ENCODE data around the gene FAM117A. TPM values are rescaled to one million over a fixed set of nuclear protein-coding genes. Genes with fewer than 3 reads are reported as not detected.

Gene FAM117A
- total RNA-seq, 6 donors from 2014 or later, result 15.1 to 22.0 (median 18.2) TPM

DNA sequence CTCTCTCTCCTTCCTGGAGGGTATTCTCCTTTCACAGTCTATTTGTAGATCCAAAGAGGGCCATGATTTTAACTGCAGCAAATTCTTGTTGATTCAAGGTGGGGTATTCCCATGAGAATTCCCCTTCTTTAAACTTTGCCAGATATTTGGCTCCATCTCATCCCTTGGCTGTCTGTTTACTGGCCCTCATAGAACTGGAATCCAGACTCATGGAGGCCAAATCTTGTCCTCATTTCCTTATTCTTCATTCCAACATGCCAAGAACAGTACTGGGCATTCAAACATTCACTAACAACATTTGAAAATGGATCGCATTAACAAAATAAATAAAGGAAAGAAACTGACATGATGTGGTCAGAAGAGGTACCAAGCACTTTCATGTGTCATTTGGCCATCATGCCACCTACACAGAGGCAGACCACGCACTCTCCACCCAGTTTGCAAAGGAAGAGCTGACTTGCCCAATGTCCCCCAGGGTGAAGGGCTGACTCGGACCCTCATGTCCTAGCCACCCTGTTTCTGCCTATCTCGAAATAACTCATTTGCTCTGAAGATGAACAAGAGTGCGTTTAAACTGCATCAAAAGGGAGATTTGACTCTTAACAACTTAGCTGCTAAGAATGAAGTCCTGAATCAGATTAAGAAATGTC is 33.0 kb downstream of the FAM117A start:
- TF ChIP-seq EP300 (IDR thresholded peaks at IDR 0.05) (no peak), POLR2AphosphoS5 (IDR thresholded peaks at IDR 0.05) (no peak), POLR2A (IDR thresholded peaks at IDR 0.05) (no peak)
- TF ChIP-seq, protein P1, sequence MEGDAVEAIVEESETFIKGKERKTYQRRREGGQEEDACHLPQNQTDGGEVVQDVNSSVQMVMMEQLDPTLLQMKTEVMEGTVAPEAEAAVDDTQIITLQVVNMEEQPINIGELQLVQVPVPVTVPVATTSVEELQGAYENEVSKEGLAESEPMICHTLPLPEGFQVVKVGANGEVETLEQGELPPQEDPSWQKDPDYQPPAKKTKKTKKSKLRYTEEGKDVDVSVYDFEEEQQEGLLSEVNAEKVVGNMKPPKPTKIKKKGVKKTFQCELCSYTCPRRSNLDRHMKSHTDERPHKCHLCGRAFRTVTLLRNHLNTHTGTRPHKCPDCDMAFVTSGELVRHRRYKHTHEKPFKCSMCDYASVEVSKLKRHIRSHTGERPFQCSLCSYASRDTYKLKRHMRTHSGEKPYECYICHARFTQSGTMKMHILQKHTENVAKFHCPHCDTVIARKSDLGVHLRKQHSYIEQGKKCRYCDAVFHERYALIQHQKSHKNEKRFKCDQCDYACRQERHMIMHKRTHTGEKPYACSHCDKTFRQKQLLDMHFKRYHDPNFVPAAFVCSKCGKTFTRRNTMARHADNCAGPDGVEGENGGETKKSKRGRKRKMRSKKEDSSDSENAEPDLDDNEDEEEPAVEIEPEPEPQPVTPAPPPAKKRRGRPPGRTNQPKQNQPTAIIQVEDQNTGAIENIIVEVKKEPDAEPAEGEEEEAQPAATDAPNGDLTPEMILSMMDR (IDR thresholded peaks at IDR 0.05), result no peak
- 79 to 81% methylated on average over 5 of the region's 5 CpGs for WGBS, 2 donors
- Histone ChIP-seq H3K9me3 (no peaks in the 10 kb centered on the region), H3K36me3 (peaks cover 0 to under 1% (median 0%) of the 10 kb centered on the region in 4 donors), H3K4me3 (no peak overlapping the region), H3K27ac (peak overlapping the region in 3 of 4 donors; percentile 2 to 3 (median 2)), H3K4me1 (peaks cover 0 to 18% (median 8%) of the 10 kb centered on the region in 4 donors), H3K27me3 (no peaks in the 10 kb centered on the region)
- DNase-seq, result no peak
- peak in 1 of 2 donors; percentile 10 for ATAC-seq (ENCODE audit: low FRiP score in 2 of 2)

GRCh38 chr17:49730078-49730784 is 33.7 kb downstream of the FAM117A start:
- Histone ChIP-seq H3K36me3 (peaks cover 0 to 6% (median 2%) of the 10 kb centered on the region in 4 donors), H3K4me1 (peaks cover 0 to 18% (median 8%) of the 10 kb centered on the region in 4 donors), H3K27ac (peak overlapping the region in 3 of 4 donors; percentile 2 to 3 (median 2)), H3K27me3 (no peaks in the 10 kb centered on the region), H3K4me3 (no peak overlapping the region), H3K9me3 (no peaks in the 10 kb centered on the region)
- 33 to 43% methylated on average over 1 to 4 of the region's 4 CpGs for WGBS, 2 donors
- DNase-seq (no peak), ATAC-seq (ENCODE audit: low FRiP score in 2 of 2) (peak; percentile 79 to 94)
- TF ChIP-seq POLR2AphosphoS5 (IDR thresholded peaks at IDR 0.05), result peak in 1 of 2 donors; percentile 33
- TF ChIP-seq POLR2A (IDR thresholded peaks at IDR 0.05), result no peak

DNA sequence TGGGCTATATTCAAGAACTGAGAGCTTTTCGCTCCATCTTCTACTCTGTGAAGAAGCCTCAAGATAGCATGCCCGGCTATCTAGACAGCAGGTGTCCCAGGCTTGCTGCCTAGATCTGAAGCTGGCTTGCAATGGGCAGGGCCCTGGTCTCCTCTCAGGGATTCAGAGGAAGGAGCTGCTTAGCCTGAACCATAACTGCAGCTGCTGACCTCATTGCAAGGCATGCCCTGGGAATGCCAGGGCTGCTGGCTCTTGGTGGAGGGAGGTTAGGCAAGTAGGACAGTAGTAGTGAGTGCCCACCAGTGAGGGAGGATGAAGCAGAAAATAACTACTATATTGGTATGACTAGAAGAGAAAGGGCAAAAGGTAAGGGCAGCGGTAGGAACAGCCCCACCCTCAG is 34.9 kb downstream of the FAM117A start:
- Histone ChIP-seq H3K27ac (no peak overlapping the region), H3K4me3 (no peak overlapping the region), H3K36me3 (peaks cover 0 to 7% (median 2%) of the 10 kb centered on the region in 4 donors), H3K9me3 (no peaks in the 10 kb centered on the region), H3K27me3 (no peaks in the 10 kb centered on the region), H3K4me1 (peaks cover 0 to 18% (median 8%) of the 10 kb centered on the region in 4 donors)
- no peak for TF ChIP-seq EP300 (IDR thresholded peaks at IDR 0.05)
- TF ChIP-seq, protein P1 (IDR thresholded peaks at IDR 0.05), result no peak
- no peak for TF ChIP-seq POLR2AphosphoS5 (IDR thresholded peaks at IDR 0.05)
- TF ChIP-seq POLR2A (IDR thresholded peaks at IDR 0.05), result no peak
- WGBS, 2 donors, result 90 to 95% methylated on average over 3 of the region's 3 CpGs
- DNase-seq (no peak), ATAC-seq (ENCODE audit: low FRiP score in 2 of 2) (no peak)

DNA sequence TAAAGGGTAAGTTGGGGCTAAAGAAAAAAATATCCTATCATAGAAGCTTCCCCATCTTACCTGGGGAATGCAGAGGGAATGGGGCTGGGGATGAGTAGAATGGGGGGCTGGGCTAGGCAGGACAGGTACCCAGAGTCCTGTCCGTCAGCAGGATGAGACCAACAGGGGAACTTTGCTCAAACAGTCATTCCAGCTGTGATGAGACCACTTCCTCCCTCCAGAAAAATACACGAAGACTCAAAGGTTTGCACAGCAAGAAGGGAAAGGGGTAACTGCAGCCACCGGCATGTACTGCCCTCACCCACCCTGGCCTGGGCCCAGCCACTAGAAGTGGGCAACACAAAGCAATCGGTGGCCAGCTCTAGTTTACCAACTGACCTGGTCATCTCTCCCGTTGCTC is 35.5 kb downstream of the FAM117A start:
- WGBS, 2 donors, result 65 to 70% methylated on average over 5 of the region's 5 CpGs
- H3K4me1 ChIP-seq, result peaks cover under 1 to 20% (median 11%) of the 10 kb centered on the region in 4 donors
- H3K36me3 ChIP-seq, result peaks cover 0 to 7% (median 2%) of the 10 kb centered on the region in 4 donors
- ATAC-seq (ENCODE audit: low FRiP score in 2 of 2), result no peak
- no peaks in the 10 kb centered on the region for H3K27me3 ChIP-seq
- no peaks in the 10 kb centered on the region for H3K9me3 ChIP-seq
- no peak overlapping the region for H3K27ac ChIP-seq
- H3K4me3 ChIP-seq, result no peak overlapping the region
- DNase-seq, result no peak
- TF ChIP-seq EP300 (IDR thresholded peaks at IDR 0.05) (no peak), POLR2A (IDR thresholded peaks at IDR 0.05) (no peak), POLR2AphosphoS5 (IDR thresholded peaks at IDR 0.05) (no peak)
- TF ChIP-seq, protein P1 (IDR thresholded peaks at IDR 0.05), result no peak

DNA sequence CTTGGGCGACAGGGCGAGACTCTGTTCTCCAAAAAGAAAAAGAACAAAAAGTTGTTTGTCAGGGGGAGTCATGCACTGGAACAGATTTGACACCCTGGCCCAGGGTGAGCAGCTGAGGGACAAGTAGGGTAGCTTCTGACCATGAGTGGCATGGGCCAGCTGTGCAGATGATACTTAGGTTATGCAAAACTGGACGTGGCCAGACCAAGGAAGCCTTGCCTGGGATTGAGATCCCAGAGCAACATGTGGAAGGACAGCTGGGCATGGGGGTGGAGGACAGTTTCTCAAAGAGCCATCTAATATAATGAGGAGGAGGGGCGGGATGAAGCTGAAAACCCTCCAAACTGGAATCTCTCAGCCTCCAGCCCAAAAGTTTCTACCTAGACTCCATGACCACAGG is 36.6 kb downstream of the FAM117A start:
- 91 to 95% methylated on average over 4 of the region's 4 CpGs for WGBS, 2 donors
- no peak overlapping the region for H3K27ac ChIP-seq
- H3K27me3 ChIP-seq, result no peaks in the 10 kb centered on the region
- ATAC-seq (ENCODE audit: low FRiP score in 2 of 2), result no peak
- peaks cover 0 to 7% (median 2%) of the 10 kb centered on the region in 4 donors for H3K36me3 ChIP-seq
- H3K4me3 ChIP-seq, result no peak overlapping the region
- TF ChIP-seq, protein P1 (IDR thresholded peaks at IDR 0.05), result no peak
- TF ChIP-seq POLR2A (IDR thresholded peaks at IDR 0.05) (no peak), POLR2AphosphoS5 (IDR thresholded peaks at IDR 0.05) (no peak), EP300 (IDR thresholded peaks at IDR 0.05) (no peak)
- peaks cover 3 to 25% (median 14%) of the 10 kb centered on the region in 4 donors for H3K4me1 ChIP-seq
- no peaks in the 10 kb centered on the region for H3K9me3 ChIP-seq
- DNase-seq, result no peak

Data from upper lobe of left lung (tissue), 6 donors.